Activated naive CD8-positive, alpha-beta T cell treated with anti-CD3 and anti-CD28 coated beads, Interleukin-2, amount 10 ng/mL, durations not matched to agents 7 days and 5 days (primary cell): Measurements from ENCODE around the gene CD14. TPM values are rescaled to one million over a fixed set of nuclear protein-coding genes. Genes with fewer than 3 reads are reported as not detected.
A peak's percentile ranks its signal among the peaks of the same experiment; 100 is the strongest.
"Not testable (repeated sequence)": the region's sequence is repeated elsewhere in the genome, so short reads cannot be mapped to it uniquely, and the experiment has no call there.

ENCODE experiments used
- ATAC-seq: fragments of 150-1000 bp; cut with Tn5 transposase; one replicate; pipeline ENCODE4 v1.10.0; 2021; ENCODE audit warnings: low read depth, moderate library complexity
- POLR2A ChIA-PET: fragments of 350-600 bp; sonication (Branson Sonifier 250); formaldehyde crosslinking; loops from one replicate; lab custom pipeline; 2021; ENCODE audit warnings: antibody characterized with exemption; lab: Charles Lee
- DNase-seq: peaks from one replicate; pipeline ENCODE4 v3.0.0; 2021
- H3K27ac Mint-ChIP-seq: one replicate; pipeline ENCODE4 v1.8.0; 2022; ENCODE audit warnings: mild to moderate bottlenecking, mixed read lengths
- H3K27me3 Mint-ChIP-seq: one replicate; pipeline ENCODE4 v1.8.0; 2022; ENCODE audit warnings: mild to moderate bottlenecking, moderate library complexity, mixed read lengths
- H3K36me3 Mint-ChIP-seq: one replicate; pipeline ENCODE4 v1.8.0; 2021; ENCODE audit warnings: mild to moderate bottlenecking, mixed read lengths
- H3K4me1 Mint-ChIP-seq: one replicate; pipeline ENCODE4 v1.8.0; 2021; ENCODE audit warnings: mixed read lengths
- H3K4me3 Mint-ChIP-seq: one replicate; pipeline ENCODE4 v1.8.0; 2022; ENCODE audit warnings: mild to moderate bottlenecking, moderate library complexity, mixed read lengths
- H3K9me3 Mint-ChIP-seq: one replicate; pipeline ENCODE4 v1.8.0; 2021; ENCODE audit warnings: mixed read lengths
- total RNA-seq, 2 experiments: library from RNA; stranded (reverse); gene quantifications; one replicate each; pipeline ENCODE4 v1.2.3, GENCODE V29; 2021

Gene CD14
- 1 to 10 TPM; 3.5 to 4.1 TPM for total RNA-seq

DNA sequence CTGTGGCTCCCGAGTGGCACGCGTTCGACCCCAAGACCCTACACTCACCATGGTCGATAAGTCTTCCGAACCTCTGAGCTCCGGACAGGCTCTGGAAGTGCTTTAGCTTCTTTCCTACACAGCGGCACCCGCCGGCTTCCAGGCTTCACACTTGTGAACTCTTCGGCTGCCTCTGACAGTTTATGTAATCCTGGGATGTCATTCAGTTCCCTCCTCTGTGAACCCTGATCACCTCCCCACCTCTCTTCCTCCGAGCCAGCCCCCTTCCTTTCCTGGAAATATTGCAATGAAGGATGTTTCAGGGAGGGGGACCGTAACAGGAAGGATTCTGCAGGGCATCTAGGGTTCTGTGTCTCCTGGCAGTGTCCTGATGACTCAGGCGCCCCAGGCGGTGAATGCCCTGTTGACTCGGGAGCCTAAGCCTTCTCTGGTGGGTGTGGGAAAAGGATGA lies at the start of gene CD14:
CD14 (minus strand) TSS at position 155 of the 451 bp plus-strand sequence; CDS start at position 51, 104 bp downstream.
- Mint-ChIP-seq H3K27ac (peak within 1 kb of the TSS; percentile 61), H3K4me1 (peaks cover 23% of the 10 kb centered on the region)
- no peak for DNase-seq

DNA sequence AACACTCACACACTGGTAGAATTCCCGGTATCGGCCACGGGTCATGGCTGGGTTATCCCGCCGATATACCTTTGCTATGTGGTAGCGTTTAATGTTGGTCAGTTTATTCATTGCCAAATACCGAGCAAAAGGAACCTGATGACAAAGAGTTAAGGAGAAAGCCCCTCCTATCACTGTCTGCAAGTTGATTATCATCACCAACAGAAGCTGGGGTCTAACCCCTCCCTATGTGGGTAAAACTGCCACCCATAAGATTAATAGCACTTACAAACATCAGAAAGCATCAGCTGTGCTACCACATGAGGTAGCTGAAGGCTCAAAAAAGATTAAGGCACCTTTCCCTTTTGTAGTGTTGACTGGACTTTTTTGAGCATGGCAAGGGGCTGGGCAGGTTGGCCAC lies 46.0 kb upstream of the CD14 start:
- H3K4me1 Mint-ChIP-seq = peaks cover 16% of the 10 kb centered on the region
- peaks cover 16% of the 10 kb centered on the region for H3K36me3 Mint-ChIP-seq
- no peak overlapping the region for H3K4me3 Mint-ChIP-seq
- ATAC-seq (no peak), DNase-seq (no peak)
- H3K27me3 Mint-ChIP-seq = no peaks in the 10 kb centered on the region
- POLR2A ChIA-PET = interaction anchor here (1.2 to 1.5 kb wide), 2 partner anchors 12 to 14 kb away, joined by 4 to 5 read pairs; partner anchors contain the start of genes HARS1, HARS2 and WDR55
- H3K9me3 Mint-ChIP-seq = no peaks in the 10 kb centered on the region
- no peak overlapping the region for H3K27ac Mint-ChIP-seq

More for the DNA sequence above, at the start of gene CD14:
- POLR2A ChIA-PET = interaction anchor here (1.2 to 2.2 kb wide), 6 partner anchors 15 to 258 kb away, joined by 5 to 8 read pairs (median 5); partner anchors contain the start of genes EIF4EBP3, IK and SRA1
- Mint-ChIP-seq H3K9me3 (peaks cover 1% of the 10 kb centered on the region), H3K27me3 (peaks cover 21% of the 10 kb centered on the region), H3K4me3 (peak within 1 kb of the TSS; percentile 83), H3K36me3 (peaks cover 1% of the 10 kb centered on the region)
- ATAC-seq = peak; percentile 17

DNA sequence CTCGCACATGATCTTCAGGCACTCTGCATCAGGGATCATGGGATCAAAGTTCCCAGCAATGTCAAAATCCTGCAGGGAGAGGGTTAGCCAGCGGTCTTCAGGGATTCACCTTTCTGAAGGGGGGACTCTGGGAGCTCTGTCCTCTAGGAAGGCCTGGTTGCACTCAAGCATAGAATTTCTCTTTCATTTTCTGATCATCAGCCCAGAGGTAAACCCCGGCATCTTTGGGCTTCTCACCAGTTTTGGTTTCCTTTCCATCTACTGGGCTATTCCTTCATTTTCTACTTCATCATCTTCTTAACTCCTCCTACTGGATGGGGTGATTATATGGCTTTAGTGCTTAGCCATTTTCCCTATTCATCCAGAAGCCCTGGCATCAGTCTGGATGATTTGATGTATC lies 45.0 kb upstream of the CD14 start:
- no peaks in the 10 kb centered on the region for H3K27me3 Mint-ChIP-seq
- peak overlapping the region; percentile 75 for H3K27ac Mint-ChIP-seq
- no peaks in the 10 kb centered on the region for H3K9me3 Mint-ChIP-seq
- POLR2A ChIA-PET = interaction anchor here (1.1 to 1.6 kb wide), 3 partner anchors 13 to 23 kb away, joined by 4 read pairs; partner anchors contain the start of genes HARS1, HARS2, WDR55 and ZMAT2
- ATAC-seq (no peak), DNase-seq (no peak)
- H3K4me1 Mint-ChIP-seq = peaks cover 16% of the 10 kb centered on the region
- peaks cover 12% of the 10 kb centered on the region for H3K36me3 Mint-ChIP-seq
- no peak overlapping the region for H3K4me3 Mint-ChIP-seq

GRCh38 chr5:140674629-140675028 lies 41.7 kb upstream of the CD14 start:
- DNase-seq (no peak), ATAC-seq (no peak)
- H3K36me3 Mint-ChIP-seq = peaks cover 11% of the 10 kb centered on the region
- no peaks in the 10 kb centered on the region for H3K27me3 Mint-ChIP-seq
- H3K4me1 Mint-ChIP-seq = peaks cover 14% of the 10 kb centered on the region
- H3K27ac Mint-ChIP-seq = no peak overlapping the region
- POLR2A ChIA-PET = interaction anchor here (1.4 kb wide), 1 partner anchor 10 kb away, joined by 6 read pairs; the partner anchor contains the start of gene WDR55
- H3K4me3 Mint-ChIP-seq = no peak overlapping the region
- H3K9me3 Mint-ChIP-seq = no peaks in the 10 kb centered on the region

- no peak overlapping the region for H3K27ac Mint-ChIP-seq
- H3K27me3 Mint-ChIP-seq = no peaks in the 10 kb centered on the region
- peak; percentile 31 for ATAC-seq
- peaks cover 14% of the 10 kb centered on the region for H3K36me3 Mint-ChIP-seq
- H3K4me3 Mint-ChIP-seq = no peak overlapping the region
- H3K4me1 Mint-ChIP-seq = peaks cover 14% of the 10 kb centered on the region
- H3K9me3 Mint-ChIP-seq = no peaks in the 10 kb centered on the region
- DNase-seq = no peak
- POLR2A ChIA-PET = interaction anchor here (1.4 kb wide), 1 partner anchor 10 kb away, joined by 6 read pairs; the partner anchor contains the start of gene WDR55
Observed at GRCh38 chr5:140674211-140674610, 41.2 kb upstream of the CD14 start.

DNA sequence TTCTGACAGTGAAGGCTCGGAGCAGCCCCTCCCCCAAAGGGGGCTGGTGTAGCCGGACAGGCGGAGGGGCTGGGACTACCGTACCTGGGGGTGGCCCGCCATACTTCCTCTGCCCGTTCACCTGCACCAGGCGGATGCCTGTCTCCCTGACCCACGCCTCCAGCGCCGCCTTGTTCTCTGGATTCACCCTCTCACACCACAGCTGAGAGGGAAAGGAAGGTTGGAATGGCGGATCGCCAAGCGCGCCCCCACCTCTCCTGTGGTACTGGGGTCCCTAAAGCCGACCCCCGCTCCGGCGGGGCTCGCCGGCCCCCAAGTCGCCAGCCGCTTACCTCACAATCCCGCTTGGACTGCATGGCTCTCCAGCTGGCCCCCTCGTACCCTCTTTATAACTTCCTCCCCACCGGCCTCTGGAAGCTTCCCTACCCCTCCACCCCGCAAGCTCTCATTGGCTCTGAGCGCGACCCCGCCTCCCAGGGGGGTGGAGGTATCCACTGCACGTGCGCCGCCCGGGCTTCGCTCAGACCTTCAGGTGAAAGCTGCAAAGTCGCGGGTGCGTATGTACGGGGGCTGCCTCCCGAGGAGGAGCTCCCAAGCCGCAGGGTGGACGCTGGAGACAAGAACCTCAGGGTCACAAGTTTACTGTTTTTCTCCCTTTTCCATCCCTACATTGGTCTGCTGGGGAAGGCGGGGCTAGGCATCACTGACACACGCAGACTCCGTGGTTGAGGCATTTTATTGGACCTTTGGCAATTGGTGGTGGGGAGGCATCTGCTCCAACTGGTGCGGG lies 40.4 kb upstream of the CD14 start, which contains the start of gene DND1:
DND1 (minus strand) TSS at position 390 of the 790 bp plus-strand sequence; CDS start at position 356, 34 bp downstream.
- no peak for ATAC-seq
- DNase-seq = no peak
- H3K9me3 Mint-ChIP-seq = no peaks in the 10 kb centered on the region
- H3K27ac Mint-ChIP-seq = no peak within 1 kb of the TSS
- peaks cover 14% of the 10 kb centered on the region for H3K36me3 Mint-ChIP-seq
- no peak within 1 kb of the TSS for H3K4me3 Mint-ChIP-seq
- POLR2A ChIA-PET = interaction anchor here (1.4 to 1.8 kb wide), 2 partner anchors 9 to 17 kb away, joined by 6 to 7 read pairs; partner anchors contain the start of genes HARS1, HARS2 and WDR55
- H3K4me1 Mint-ChIP-seq = peaks cover 13% of the 10 kb centered on the region
- H3K27me3 Mint-ChIP-seq = no peaks in the 10 kb centered on the region

GRCh38 chr5:140672455-140673186 lies 39.6 kb upstream of the CD14 start:
- peak; percentile 40 for DNase-seq
- peaks cover 18% of the 10 kb centered on the region for H3K36me3 Mint-ChIP-seq

GRCh38 chr5:140671472-140672125 lies 38.6 kb upstream of the CD14 start:
- H3K4me3 Mint-ChIP-seq = no peak overlapping the region
- peaks cover 15% of the 10 kb centered on the region for H3K4me1 Mint-ChIP-seq
- no peaks in the 10 kb centered on the region for H3K27me3 Mint-ChIP-seq
- POLR2A ChIA-PET = interaction anchor here (1.5 to 1.8 kb wide), 2 partner anchors 19 kb away, joined by 3 to 7 read pairs; partner anchors contain the start of genes HARS1 and HARS2
- DNase-seq = no peak
- H3K36me3 Mint-ChIP-seq = peaks cover 20% of the 10 kb centered on the region
- no peak overlapping the region for H3K27ac Mint-ChIP-seq
- ATAC-seq = no peak
- no peaks in the 10 kb centered on the region for H3K9me3 Mint-ChIP-seq

More at GRCh38 chr5:140672455-140673186, 39.6 kb upstream of the CD14 start:
- H3K27ac Mint-ChIP-seq = no peak overlapping the region
- no peak overlapping the region for H3K4me3 Mint-ChIP-seq
- no peaks in the 10 kb centered on the region for H3K27me3 Mint-ChIP-seq
- POLR2A ChIA-PET = interaction anchor here (1.8 kb wide), 1 partner anchor 18 kb away, joined by 7 read pairs; the partner anchor contains the start of genes HARS1 and HARS2
- ATAC-seq = peak; percentile 31
- no peaks in the 10 kb centered on the region for H3K9me3 Mint-ChIP-seq
- peaks cover 9% of the 10 kb centered on the region for H3K4me1 Mint-ChIP-seq

- Mint-ChIP-seq H3K4me1 (peaks cover 19% of the 10 kb centered on the region), H3K36me3 (peaks cover 24% of the 10 kb centered on the region)
- not testable (repeated sequence) for ATAC-seq, H3K9me3 Mint-ChIP-seq, DNase-seq, H3K4me3 Mint-ChIP-seq, H3K27ac Mint-ChIP-seq, H3K27me3 Mint-ChIP-seq
- POLR2A ChIA-PET = interaction anchor here (0.5 to 1.5 kb wide), 2 partner anchors 20 to 163 kb away, joined by 3 to 4 read pairs; partner anchors contain the start of genes HARS1 and HARS2
Observed at GRCh38 chr5:140671035-140671434, 38.1 kb upstream of the CD14 start.

- no peaks in the 10 kb centered on the region for H3K9me3 Mint-ChIP-seq
- H3K27me3 Mint-ChIP-seq = no peaks in the 10 kb centered on the region
- peak within 1 kb of the TSS; percentile 95 for H3K27ac Mint-ChIP-seq
- peaks cover 16% of the 10 kb centered on the region for H3K4me1 Mint-ChIP-seq
- ATAC-seq (peak; percentile 94), DNase-seq (peak; percentile 96)
- H3K4me3 Mint-ChIP-seq = peak within 1 kb of the TSS; percentile 99
- peaks cover 29% of the 10 kb centered on the region for H3K36me3 Mint-ChIP-seq
- POLR2A ChIA-PET = interaction anchor here (0.6 to 4.5 kb wide), 8 partner anchors 10 to 142 kb away, joined by 3 to 38 read pairs (median 4); partner anchors contain the start of genes HARS1, HARS2, IK and NDUFA2
Observed at GRCh38 chr5:140664359-140665119, 31.6 kb upstream of the CD14 start, which contains the start of gene WDR55. TSS of gene WDR55 (plus strand) at chr5:140664904. CDS start at chr5:140664913, 9 bp downstream.

- Mint-ChIP-seq H3K27ac (peak overlapping the region; percentile 95), H3K4me3 (peak overlapping the region; percentile 99), H3K27me3 (no peaks in the 10 kb centered on the region), H3K9me3 (no peaks in the 10 kb centered on the region), H3K4me1 (peaks cover 16% of the 10 kb centered on the region), H3K36me3 (peaks cover 26% of the 10 kb centered on the region)
- POLR2A ChIA-PET = interaction anchor here (0.6 to 4.5 kb wide), 6 partner anchors 10 to 141 kb away, joined by 3 to 38 read pairs (median 5); partner anchors contain the start of genes HARS1, HARS2, IK and NDUFA2
- no peak for DNase-seq
- ATAC-seq = no peak
Observed at GRCh38 chr5:140664030-140664358, 31.0 kb upstream of the CD14 start.
